ENCODE measurements around the gene IGF2BP3. TPM values are rescaled to one million over a fixed set of nuclear protein-coding genes. Genes with fewer than 3 reads are reported as not detected.

The IGF2BP3 gene
- total RNA-seq, 3 donors from 2014 or later (not counting 1 experiment from before 2014, with no cell fraction given), result 1.4 to 2.9 TPM; not detected in 1

GRCh38 chr7:23419845-23420244, 50.4 kb downstream of the IGF2BP3 start:
- Mint-ChIP-seq H3K27ac (no peak overlapping the region), H3K4me3 (no peak overlapping the region), H3K4me1 (no peaks in the 10 kb centered on the region), H3K9me3 (no peaks in the 10 kb centered on the region), H3K27me3 (ENCODE audit: low read depth in 2 of 2) (peaks cover 11 to 25% of the 10 kb centered on the region in 2 donors), H3K36me3 (no peaks in the 10 kb centered on the region)
- no peaks in the 10 kb centered on the region for H3K9me3 ChIP-seq (ENCODE audit: control insufficient read depth, insufficient read depth, low read length)
- H3K27ac ChIP-seq (ENCODE audit: low read length), result no peak overlapping the region
- no peaks in the 10 kb centered on the region for H3K27me3 ChIP-seq (ENCODE audit: control insufficient read depth, insufficient read depth, low read length)
- no peak for DNase-seq
- H3K4me3 ChIP-seq (ENCODE audit: low read length), result no peak overlapping the region
- TF ChIP-seq, protein P1, sequence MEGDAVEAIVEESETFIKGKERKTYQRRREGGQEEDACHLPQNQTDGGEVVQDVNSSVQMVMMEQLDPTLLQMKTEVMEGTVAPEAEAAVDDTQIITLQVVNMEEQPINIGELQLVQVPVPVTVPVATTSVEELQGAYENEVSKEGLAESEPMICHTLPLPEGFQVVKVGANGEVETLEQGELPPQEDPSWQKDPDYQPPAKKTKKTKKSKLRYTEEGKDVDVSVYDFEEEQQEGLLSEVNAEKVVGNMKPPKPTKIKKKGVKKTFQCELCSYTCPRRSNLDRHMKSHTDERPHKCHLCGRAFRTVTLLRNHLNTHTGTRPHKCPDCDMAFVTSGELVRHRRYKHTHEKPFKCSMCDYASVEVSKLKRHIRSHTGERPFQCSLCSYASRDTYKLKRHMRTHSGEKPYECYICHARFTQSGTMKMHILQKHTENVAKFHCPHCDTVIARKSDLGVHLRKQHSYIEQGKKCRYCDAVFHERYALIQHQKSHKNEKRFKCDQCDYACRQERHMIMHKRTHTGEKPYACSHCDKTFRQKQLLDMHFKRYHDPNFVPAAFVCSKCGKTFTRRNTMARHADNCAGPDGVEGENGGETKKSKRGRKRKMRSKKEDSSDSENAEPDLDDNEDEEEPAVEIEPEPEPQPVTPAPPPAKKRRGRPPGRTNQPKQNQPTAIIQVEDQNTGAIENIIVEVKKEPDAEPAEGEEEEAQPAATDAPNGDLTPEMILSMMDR (IDR thresholded peaks at IDR 0.05), result no peak
- no peaks in the 10 kb centered on the region for H3K4me1 ChIP-seq (ENCODE audit: control insufficient read depth, insufficient read depth, low read length)
- no peak for ATAC-seq
- intact Hi-C loops (cut with micrococcal nuclease), result no loop called here
- H3K36me3 ChIP-seq (ENCODE audit: control insufficient read depth, insufficient read depth, low read length), result no peaks in the 10 kb centered on the region
- WGBS (ENCODE audit: insufficient coverage), result no CpG with 5 or more reads among the region's 1 CpG

DNA sequence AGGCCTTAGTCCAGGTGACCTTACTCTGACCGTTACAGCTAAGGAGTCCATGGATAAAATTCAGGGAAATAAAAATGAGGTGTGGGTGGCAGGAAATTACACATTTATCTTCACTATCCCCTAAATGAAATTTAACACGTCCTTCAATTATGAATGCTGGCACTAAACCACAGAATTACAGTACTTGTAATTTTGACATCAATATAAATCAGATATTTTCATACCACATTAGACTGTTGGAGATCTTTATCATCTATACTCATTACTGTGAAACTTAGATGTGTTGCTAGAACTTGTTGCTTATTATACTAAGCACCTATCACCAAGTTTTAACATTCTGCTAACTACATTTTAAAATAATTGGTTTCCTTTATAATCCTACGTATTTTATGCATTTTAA, 51.1 kb downstream of the IGF2BP3 start:
- no peaks in the 10 kb centered on the region for H3K9me3 ChIP-seq (ENCODE audit: control insufficient read depth, insufficient read depth, low read length)
- Mint-ChIP-seq H3K36me3 (no peaks in the 10 kb centered on the region), H3K27me3 (ENCODE audit: low read depth in 2 of 2) (peaks cover 9 to 30% of the 10 kb centered on the region in 2 donors), H3K4me3 (no peak overlapping the region), H3K4me1 (no peaks in the 10 kb centered on the region), H3K9me3 (no peaks in the 10 kb centered on the region), H3K27ac (no peak overlapping the region)
- H3K27ac ChIP-seq (ENCODE audit: low read length), result no peak overlapping the region
- H3K4me3 ChIP-seq (ENCODE audit: low read length), result no peak overlapping the region
- WGBS (ENCODE audit: insufficient coverage), result 62% methylated on average over 3 of the region's 3 CpGs
- TF ChIP-seq, protein P1 (IDR thresholded peaks at IDR 0.05), result no peak
- ATAC-seq (no peak), DNase-seq (no peak)
- no peaks in the 10 kb centered on the region for H3K4me1 ChIP-seq (ENCODE audit: control insufficient read depth, insufficient read depth, low read length)
- H3K27me3 ChIP-seq (ENCODE audit: control insufficient read depth, insufficient read depth, low read length), result no peaks in the 10 kb centered on the region
- H3K36me3 ChIP-seq (ENCODE audit: control insufficient read depth, insufficient read depth, low read length), result no peaks in the 10 kb centered on the region
- intact Hi-C loops (cut with micrococcal nuclease), result no loop called here

- TF ChIP-seq, protein P1 (IDR thresholded peaks at IDR 0.05), result no peak
- intact Hi-C loops (cut with micrococcal nuclease), result no loop called here
- H3K36me3 ChIP-seq (ENCODE audit: control insufficient read depth, insufficient read depth, low read length), result no peaks in the 10 kb centered on the region
- Mint-ChIP-seq H3K36me3 (no peaks in the 10 kb centered on the region), H3K27me3 (ENCODE audit: low read depth in 2 of 2) (peaks cover 9 to 26% of the 10 kb centered on the region in 2 donors), H3K4me3 (no peak overlapping the region), H3K9me3 (no peaks in the 10 kb centered on the region), H3K4me1 (no peaks in the 10 kb centered on the region), H3K27ac (no peak overlapping the region)
- no peaks in the 10 kb centered on the region for H3K9me3 ChIP-seq (ENCODE audit: control insufficient read depth, insufficient read depth, low read length)
- no peaks in the 10 kb centered on the region for H3K4me1 ChIP-seq (ENCODE audit: control insufficient read depth, insufficient read depth, low read length)
- ATAC-seq, result no peak
- no peak overlapping the region for H3K4me3 ChIP-seq (ENCODE audit: low read length)
- no peaks in the 10 kb centered on the region for H3K27me3 ChIP-seq (ENCODE audit: control insufficient read depth, insufficient read depth, low read length)
- no peak for DNase-seq
- H3K27ac ChIP-seq (ENCODE audit: low read length), result no peak overlapping the region
Observed at GRCh38 chr7:23418046-23418445, 52.2 kb downstream of the IGF2BP3 start.

DNA sequence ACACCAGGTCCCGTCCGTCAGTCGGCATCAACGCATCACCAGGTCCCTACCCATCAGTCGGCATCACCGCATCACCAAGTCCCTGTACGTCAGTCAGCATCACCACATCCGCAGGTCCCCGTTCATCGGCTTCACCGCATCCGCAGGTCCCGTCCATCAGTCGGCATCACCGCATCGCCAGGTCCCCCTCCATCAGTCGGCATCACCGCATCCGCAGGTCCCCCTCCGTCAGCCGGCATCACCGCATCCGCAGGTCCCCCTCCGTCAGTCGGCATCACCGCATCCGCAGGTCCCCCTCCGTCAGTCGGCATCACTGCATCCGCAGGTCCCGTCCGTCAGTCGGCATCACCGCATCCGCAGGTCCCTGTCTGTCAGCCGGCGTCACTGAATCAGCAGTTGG, 55.1 kb downstream of the IGF2BP3 start:
- Mint-ChIP-seq H3K4me1 (no peaks in the 10 kb centered on the region), H3K27ac (no peak overlapping the region), H3K4me3 (no peak overlapping the region), H3K9me3 (no peaks in the 10 kb centered on the region), H3K27me3 (ENCODE audit: low read depth in 2 of 2) (peaks cover 9 to 21% of the 10 kb centered on the region in 2 donors), H3K36me3 (no peaks in the 10 kb centered on the region)
- intact Hi-C loops (cut with micrococcal nuclease), result no loop called here
- Histone ChIP-seq H3K9me3 (ENCODE audit: control insufficient read depth, insufficient read depth, low read length) (no peaks in the 10 kb centered on the region), H3K27ac (ENCODE audit: low read length) (no peak overlapping the region), H3K4me1 (ENCODE audit: control insufficient read depth, insufficient read depth, low read length) (no peaks in the 10 kb centered on the region), H3K27me3 (ENCODE audit: control insufficient read depth, insufficient read depth, low read length) (no peaks in the 10 kb centered on the region), H3K36me3 (ENCODE audit: control insufficient read depth, insufficient read depth, low read length) (no peaks in the 10 kb centered on the region), H3K4me3 (ENCODE audit: low read length) (no peak overlapping the region)
- DNase-seq (no peak), ATAC-seq (no peak)
- TF ChIP-seq, protein P1 (IDR thresholded peaks at IDR 0.05), result no peak
- 97% methylated on average over 37 of the region's 37 CpGs for WGBS (ENCODE audit: insufficient coverage)
